Stimulated activated CD8-positive, alpha-beta memory T cell treated with anti-CD3 and anti-CD28 coated beads, Interleukin-12 subunit alpha, Interleukin-12 subunit beta, amount 100 ng/mL, for 1 hour (primary cell): ENCODE measurements around the gene CLDN22.

Source experiments
- DNase-seq: peaks from one replicate; pipeline ENCODE4 v3.0.0-alpha.2; 2020; ENCODE audit warnings: low read depth

CLDN22 gene

DNA sequence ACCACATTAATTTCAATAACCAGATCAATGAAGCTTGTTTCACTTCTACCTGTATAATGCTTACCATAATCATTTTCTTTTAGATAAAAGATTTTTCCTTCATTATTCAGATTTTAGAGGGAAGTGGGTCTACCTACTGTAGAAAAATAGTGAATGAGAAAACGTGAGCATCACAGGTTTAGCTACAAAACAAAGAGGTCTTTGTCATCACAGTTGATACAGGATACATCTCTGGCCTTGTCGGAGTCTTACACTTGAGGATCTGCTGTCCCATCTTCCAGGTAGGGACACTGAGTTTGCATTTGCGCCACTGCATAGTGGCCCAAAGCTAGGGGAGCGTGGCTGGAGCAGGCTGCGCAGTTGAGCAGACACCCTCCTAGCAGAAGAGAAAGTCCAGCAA, 1.4 kb upstream of the CLDN22 start:
- no peak for DNase-seq

- no peak for DNase-seq
These were observed 1.0 kb upstream of the CLDN22 start for GRCh38 chr4:183321079-183321478.

DNA sequence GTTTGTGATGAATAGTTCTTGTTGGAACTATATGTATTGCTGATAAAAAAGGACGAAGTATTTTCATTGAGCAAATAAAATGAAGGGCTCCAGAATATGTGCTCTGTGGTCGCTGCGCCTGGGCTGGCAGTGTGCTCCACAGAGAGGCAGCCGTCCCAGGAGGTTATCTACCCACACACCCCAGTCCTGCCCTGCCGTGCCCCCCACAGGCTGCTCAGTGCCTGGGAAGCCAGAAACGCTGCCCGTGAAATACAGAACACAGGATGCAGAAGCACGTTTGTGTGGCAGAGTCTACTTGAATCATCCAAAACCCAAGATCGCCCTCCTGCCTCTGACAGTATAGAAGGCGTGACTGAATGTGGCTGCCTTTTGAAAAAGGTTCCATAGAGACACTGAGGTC, 1.4 kb downstream of the CLDN22 start:
- no peak for DNase-seq

DNA sequence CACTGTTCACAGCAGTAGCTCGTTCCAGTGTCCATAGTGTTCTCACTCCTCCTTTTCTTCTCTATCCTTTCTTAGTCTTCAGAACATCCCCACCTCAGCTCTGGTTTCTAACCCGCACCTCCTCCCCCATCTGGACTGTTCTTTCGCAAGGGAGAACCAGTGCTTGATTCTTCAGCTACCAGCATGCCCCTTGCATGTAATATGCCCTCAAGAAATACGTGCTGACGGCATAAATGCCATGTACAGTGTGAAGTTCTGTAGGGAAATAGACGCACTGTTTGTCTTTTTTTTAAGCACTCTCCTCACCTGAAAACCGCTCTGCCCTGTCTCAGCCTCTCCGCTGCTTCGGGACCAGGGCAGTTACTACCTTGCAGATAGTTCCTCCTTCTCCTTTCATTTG, 5.3 kb downstream of the CLDN22 start:
- DNase-seq: no peak

- DNase-seq: no peak
These were observed 5.7 kb downstream of the CLDN22 start for GRCh38 chr4:183314336-183314735.

DNA sequence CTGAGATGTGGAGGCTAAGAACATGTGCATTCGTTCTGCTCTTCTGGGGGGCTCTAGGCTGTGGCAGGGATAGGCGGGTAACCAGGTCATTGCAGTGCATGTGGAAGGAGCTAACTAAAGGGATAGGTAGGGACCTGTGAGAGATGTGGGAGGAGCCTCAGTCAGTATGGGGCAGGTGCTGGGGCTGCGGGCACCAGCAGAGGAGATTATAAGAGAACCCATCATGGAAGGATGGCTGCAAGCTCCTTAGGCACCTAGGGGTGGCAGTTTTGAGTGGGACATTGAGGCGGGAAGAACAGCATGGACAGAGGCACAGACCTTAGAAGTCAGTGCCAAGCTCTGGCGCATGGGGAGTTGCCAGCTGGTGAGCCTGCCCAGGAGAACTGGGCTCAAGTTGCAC, 7.2 kb downstream of the CLDN22 start:
- no peak for DNase-seq

DNA sequence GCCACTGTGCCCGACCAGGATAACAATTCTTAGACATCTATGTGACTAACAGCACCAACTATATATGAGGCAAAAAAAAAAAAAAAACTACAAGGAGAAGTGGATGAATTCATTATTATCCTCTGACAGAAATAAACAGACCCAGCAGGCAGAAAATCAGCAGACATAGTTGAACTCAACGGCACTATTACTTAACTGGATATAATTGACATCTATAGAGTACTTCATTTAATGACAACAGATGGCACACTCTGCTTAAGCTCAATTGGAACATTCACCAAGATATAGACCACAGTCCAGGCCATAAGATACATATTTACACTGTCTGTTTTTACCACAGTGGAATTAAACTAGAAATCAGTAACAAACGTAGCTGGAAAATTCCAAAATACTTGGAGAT, 13.3 kb downstream of the CLDN22 start:
- no peak for DNase-seq

GRCh38 chr4:183304538-183304937, 15.5 kb downstream of the CLDN22 start:
- DNase-seq: no peak

DNA sequence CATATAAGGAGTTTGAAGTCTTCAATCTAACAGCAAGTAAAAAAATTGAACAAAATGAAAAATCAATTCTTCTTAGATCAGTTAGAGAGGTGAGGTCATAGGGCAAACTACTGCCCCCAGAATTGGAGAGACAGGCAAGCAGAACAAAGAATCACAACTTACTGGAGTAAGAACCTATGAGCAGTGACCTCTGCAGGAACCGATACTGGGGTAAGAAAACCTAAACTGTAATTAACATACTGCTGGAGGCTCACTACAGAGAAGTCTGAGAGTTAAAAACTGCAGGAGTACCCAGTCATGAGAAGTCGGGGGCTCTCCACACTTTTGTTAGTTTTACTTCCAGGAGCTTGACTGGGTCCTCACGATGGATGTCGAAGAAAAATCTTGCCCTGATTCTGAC, 16.0 kb downstream of the CLDN22 start:
- no peak for DNase-seq

DNA sequence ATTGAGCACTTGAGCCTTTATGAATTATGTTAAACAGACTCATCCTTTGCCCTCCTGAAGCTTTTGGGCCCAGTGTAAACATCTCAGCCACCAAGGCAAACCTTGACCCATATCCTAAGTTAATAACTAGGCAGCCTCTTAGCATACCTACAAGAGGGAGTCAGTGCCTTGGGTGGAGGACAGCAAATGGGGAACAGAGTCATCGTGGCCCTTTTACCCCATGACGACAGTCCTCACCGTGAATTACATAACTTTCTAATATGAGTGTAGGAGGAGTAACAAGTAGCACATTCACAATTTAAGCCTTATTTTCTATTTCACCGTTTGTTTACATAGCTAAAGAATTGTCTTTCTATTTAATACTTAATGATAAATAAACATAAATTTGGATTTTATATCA, 16.8 kb downstream of the CLDN22 start:
- DNase-seq: no peak

DNA sequence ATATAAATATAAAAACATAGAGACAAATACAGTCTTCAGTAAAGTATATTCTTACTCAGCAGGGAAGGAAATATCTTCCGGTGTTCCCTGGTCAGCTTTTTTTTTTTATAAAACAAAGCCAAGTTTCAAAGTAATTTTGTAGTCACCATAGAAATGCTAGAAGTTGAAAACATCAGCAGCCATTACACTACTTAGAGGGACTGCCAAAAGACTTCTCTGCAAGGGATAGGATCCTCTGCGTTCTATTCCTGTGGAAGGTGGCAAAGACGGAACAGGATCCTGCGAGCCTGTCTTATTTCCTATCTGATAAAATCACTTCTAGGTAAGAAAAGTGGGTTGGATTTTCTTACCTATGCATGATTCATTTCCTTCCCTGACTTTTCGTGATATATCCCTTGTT, 19.4 kb downstream of the CLDN22 start:
- DNase-seq: no peak

GRCh38 chr4:183300070-183300469, 20.0 kb downstream of the CLDN22 start:
- no peak for DNase-seq

GRCh38 chr4:183299464-183299863, 20.6 kb downstream of the CLDN22 start:
- no peak for DNase-seq

GRCh38 chr4:183297675-183298074, 22.4 kb downstream of the CLDN22 start:
- DNase-seq: no peak

DNA sequence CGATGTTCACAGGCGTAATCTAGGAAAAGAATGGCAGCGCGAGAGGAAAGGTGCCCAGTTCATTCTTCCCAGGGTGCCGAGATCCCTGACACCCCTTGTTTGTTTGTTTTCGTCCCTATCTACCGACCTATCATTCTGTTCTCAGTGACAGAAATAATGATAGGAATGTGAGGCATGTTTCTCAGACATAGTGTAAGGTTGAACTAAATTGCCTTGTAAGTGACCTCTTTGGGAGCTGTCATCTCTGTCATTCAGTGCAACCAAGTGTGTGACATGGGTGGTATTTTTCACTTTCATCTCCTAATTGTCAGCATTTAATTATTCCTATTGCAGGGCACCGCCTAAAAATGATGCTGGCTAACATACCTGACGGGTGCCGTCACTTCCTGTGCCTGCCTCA, 24.4 kb downstream of the CLDN22 start:
- DNase-seq: no peak

GRCh38 chr4:183291070-183291469, 29.0 kb downstream of the CLDN22 start:
- DNase-seq: no peak

- no peak for DNase-seq
These were observed 30.4 kb downstream of the CLDN22 start for GRCh38 chr4:183289688-183290087.

- DNase-seq: no peak
These were observed 31.1 kb downstream of the CLDN22 start for GRCh38 chr4:183288955-183289354.

- DNase-seq: no peak
These were observed 32.4 kb downstream of the CLDN22 start for GRCh38 chr4:183287677-183288076.

- DNase-seq: no peak
These were observed 32.8 kb downstream of the CLDN22 start for GRCh38 chr4:183287309-183287659.

DNA sequence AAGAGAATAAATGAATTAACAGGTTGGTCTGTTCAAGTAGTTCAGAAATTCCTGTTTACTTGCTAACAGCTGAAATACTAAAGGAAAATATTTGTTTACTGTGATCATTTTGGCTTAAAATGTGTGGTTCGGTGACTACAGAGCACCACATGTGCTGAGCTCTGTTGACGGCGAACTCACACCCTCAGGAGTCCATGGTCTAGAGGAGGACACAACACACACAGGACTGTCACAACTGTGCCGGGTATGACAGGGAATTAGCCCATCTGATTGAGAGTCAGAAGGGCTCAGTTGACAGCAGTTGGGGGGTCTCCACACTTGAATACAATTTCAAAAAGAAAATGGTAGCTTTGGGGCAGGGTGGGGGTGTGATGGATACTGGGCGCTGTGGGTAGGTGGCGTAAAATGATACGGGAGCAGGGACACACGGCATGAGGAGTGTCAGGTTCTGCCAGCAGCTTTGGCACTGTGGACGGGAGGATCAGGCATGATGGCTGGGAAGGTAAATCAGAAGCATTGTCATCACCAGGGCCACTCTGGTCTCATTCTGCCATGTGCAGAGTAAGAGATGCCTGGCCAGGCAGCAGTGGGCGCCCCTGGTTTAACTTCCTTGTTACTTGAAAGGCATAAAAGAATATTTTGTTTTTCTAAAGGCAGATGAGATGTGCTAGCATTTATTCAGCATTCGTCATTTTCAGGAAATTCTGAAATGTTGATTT, 33.3 kb downstream of the CLDN22 start:
- no peak for DNase-seq

- no peak for DNase-seq
These were observed 34.2 kb downstream of the CLDN22 start for GRCh38 chr4:183285886-183286285.

DNA sequence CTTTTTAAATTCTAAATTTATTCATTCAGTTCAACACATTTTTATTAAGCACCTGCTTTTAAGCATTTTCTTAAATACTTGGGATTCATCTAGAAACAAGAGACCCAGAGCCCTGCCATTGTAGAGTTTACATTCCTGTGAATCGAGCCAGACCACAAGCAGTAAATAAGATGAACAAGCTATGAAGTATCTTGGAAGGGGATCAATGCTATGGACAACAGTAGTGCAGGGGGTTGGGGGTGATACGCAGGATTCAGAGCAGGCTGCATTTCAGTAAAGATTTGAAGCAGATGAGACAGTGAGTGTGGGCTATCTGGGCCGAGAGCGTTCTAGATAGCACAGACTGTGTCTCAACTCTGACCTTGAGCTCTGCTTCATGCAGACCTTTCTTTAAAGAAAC, 35.1 kb downstream of the CLDN22 start:
- no peak for DNase-seq

- DNase-seq: no peak
These were observed 35.8 kb downstream of the CLDN22 start for GRCh38 chr4:183284258-183284785.
